ENCODE data around the gene MDC1. TPM values are rescaled to one million over a fixed set of nuclear protein-coding genes. Genes with fewer than 3 reads are reported as not detected.

Gene MDC1
- total and polyA plus RNA-seq, 2 of the 13 experiments (the other 11 are each of a cell fraction or from before 2014, with no cell fraction given): 8.4 to 14.0 TPM

DNA sequence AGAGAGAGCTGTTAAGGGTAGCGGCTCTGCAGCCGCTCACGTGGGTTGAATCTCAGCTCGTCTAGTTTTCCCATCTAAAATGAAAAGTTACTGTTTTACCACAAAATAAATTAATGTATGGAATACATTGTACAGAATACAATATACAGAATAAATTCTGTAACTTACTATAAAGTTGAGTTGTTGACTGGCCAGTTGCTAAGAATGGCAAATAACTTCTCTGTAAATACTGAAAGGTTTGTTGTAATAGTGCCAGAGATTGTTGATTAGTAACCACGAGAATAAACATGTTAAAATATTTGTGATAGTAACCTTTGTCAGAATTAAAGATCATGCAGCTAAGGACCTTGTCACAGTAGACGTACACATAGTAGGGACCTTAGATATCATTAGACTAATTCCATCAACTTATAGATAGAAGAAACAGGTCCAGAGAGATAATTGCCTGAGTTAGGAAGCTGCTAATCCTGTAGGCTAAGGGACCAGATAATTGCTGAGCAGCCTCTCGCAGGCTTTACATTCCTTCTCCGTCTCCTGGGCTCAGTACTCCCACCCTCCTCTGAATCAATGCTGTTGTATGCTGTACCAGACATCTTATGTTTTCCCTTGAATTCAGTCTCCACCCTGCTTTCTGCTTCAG lies 25.8 kb downstream of the MDC1 start (continued):
- TF ChIP-seq ZKSCAN1 (IDR thresholded peaks at IDR 0.05; ENCODE audit: low read length) (0 out of 2 replicates have a peak, but pooled peaks have one; percentile 44), SNAPC5 (CRISPR knock-in tag; IDR thresholded peaks at IDR 0.05; ENCODE audit: borderline replicate concordance) (peak; percentile 32; the same call in 1 of the 2 replicates)

- ATAC-seq (peak; percentile 75), DNase-seq (ENCODE audit: low spot score) (peak; percentile 78), FAIRE-seq (no peak)
- ChIA-PET POLR2A (interaction anchor here (0.7 to 3.4 kb wide), 23 partner anchors 9 to 193 kb away, joined by 3 to 50 read pairs (median 4); partner anchors contain the start of genes DDR1, DHX16, IER3 and MDC1), CTCF (ENCODE audit: low intra/inter-chr PET ratio, low total read pairs) (interaction anchor here (1.1 kb wide), 1 partner anchor 32 kb away, joined by 3 read pairs; no protein-coding TSS in a partner anchor)
- no peaks in the 10 kb centered on the region for H3K79me2 ChIP-seq (ENCODE audit: insufficient read depth, low read length)
- no peaks in the 10 kb centered on the region for H3K36me3 ChIP-seq (replicated peaks in 1 of 2; ENCODE audit: control insufficient read depth in 1 of 2, insufficient read depth in 2 of 2, low read length in 2 of 2)
- H3K4me3 ChIP-seq (replicated peaks in 1 of 3; ENCODE audit: insufficient read depth in 1 of 3, low read depth in 2 of 3, low read length in 3 of 3): peak within 1 kb of the TSS; percentile 84 to 89 (median 87)
- in situ Hi-C loops (cut with HindIII; ENCODE audit: extremely low pct_ligation_motif_present, low pct_unique_long_range_greater_than_20kb) (loop anchor here (25.0 kb wide), 1 partner anchor 397 kb away; no protein-coding TSS in a partner anchor), intact Hi-C loops (cut with micrococcal nuclease; ENCODE audit: unreplicated experiment) (loop anchor here (1.0 kb wide), 1 partner anchor 30 kb away; the partner anchor contains the start of gene TUBB)
- no peaks in the 10 kb centered on the region for H3K27me3 ChIP-seq (ENCODE audit: control insufficient read depth in 1 of 2, insufficient read depth in 2 of 2, low read length in 2 of 2)
- H3K9ac ChIP-seq (ENCODE audit: insufficient read depth, low read depth, low read length): peak within 1 kb of the TSS; percentile 54
- H3K9me3 ChIP-seq (ENCODE audit: low read length): no peaks in the 10 kb centered on the region
- WGBS (ENCODE audit: low lambda C conversion rate): 2% methylated on average over 33 of the region's 40 CpGs
- peak within 1 kb of the TSS; percentile 67 for H2AFZ ChIP-seq (ENCODE audit: low read length)
- TSS peak; percentile 77 for BruUV-seq (replicated peaks)
- peaks cover 57% of the 10 kb centered on the region for H3K4me1 ChIP-seq (ENCODE audit: insufficient read depth, low read length)
- peak within 1 kb of the TSS; percentile 83 for H3K4me2 ChIP-seq (ENCODE audit: low read depth, low read length)
- H4K20me1 ChIP-seq (ENCODE audit: insufficient read depth, low read length): no peaks in the 10 kb centered on the region
- peak within 1 kb of the TSS; percentile 44 for H3K27ac ChIP-seq (ENCODE audit: extremely low read length, insufficient read depth, low read length)
- peak; percentile 80 for TF ChIP-seq PATZ1 (CRISPR knock-in tag; IDR thresholded peaks at IDR 0.05)
- no peak for TF ChIP-seq PCBP1 (IDR thresholded peaks at IDR 0.05; ENCODE audit: borderline replicate concordance, low read depth, low read length)
- peak; percentile 52 for TF ChIP-seq MED1 (CRISPR knock-in tag; IDR thresholded peaks at IDR 0.05)
- 0 out of 2 replicates have a peak, but pooled peaks have one; percentile 67 for TF ChIP-seq ZNF773 (CRISPR knock-in tag; IDR thresholded peaks at IDR 0.05; ENCODE audit: borderline replicate concordance)
- peak; percentile 88; the same call in 1 of the 2 replicates for TF ChIP-seq ZNF563 (CRISPR knock-in tag; IDR thresholded peaks at IDR 0.05)
- no peak for TF ChIP-seq DPF2 (CRISPR knock-in tag; IDR thresholded peaks at IDR 0.05; ENCODE audit: borderline replicate concordance, low read depth)
- 0 out of 2 replicates have a peak, but pooled peaks have one; percentile 30 for TF ChIP-seq NFATC3 (CRISPR knock-in tag; IDR thresholded peaks at IDR 0.05)
- peak; percentile 65; the same call in 1 of the 2 replicates for TF ChIP-seq GATAD1 (CRISPR knock-in tag; IDR thresholded peaks at IDR 0.05)
- TF ChIP-seq ZNF441 (CRISPR knock-in tag; IDR thresholded peaks at IDR 0.05; ENCODE audit: borderline replicate concordance): peak; percentile 59; the same call in 1 of the 2 replicates
- peak; percentile 54 for TF ChIP-seq CBFB (CRISPR knock-in tag; IDR thresholded peaks at IDR 0.05)
- TF ChIP-seq CBX5 (CRISPR knock-in tag; IDR thresholded peaks at IDR 0.05; ENCODE audit: borderline replicate concordance): peak; percentile 77; the same call in 1 of the 2 replicates
These were observed 26.5 kb downstream of the MDC1 start, which contains the start of gene NRM for GRCh38 chr6:30690403-30691207. NRM (minus strand) TSS chr6:30690984; CDS start chr6:30690974, 10 bp downstream.

All from HepG2 (cell line).